HUES48 (cell line): ENCODE data around the gene SMIM1.
A peak's percentile ranks its signal among the peaks of the same experiment; 100 is the strongest.
"Not testable (repeated sequence)": the region's sequence is repeated elsewhere in the genome, so short reads cannot be mapped to it uniquely, and the experiment has no call there.

Experiments used
- H3K27ac ChIP-seq: one replicate; pipeline ENCODE4 v1.7.0; 2013; ENCODE audit warnings: low read depth, low read length, inconsistent platforms
- H3K27me3 ChIP-seq: 2 replicates; pipeline ENCODE4 v1.6.1; 2013; ENCODE audit warnings: mild to moderate bottlenecking, low read length; ENCODE audit not compliant: control insufficient read depth, insufficient read depth
- H3K36me3 ChIP-seq: 2 replicates; pipeline ENCODE4 v1.6.1; 2013; ENCODE audit warnings: low read length; ENCODE audit not compliant: control insufficient read depth, insufficient read depth
- H3K4me1 ChIP-seq: 2 replicates; pipeline ENCODE4 v1.6.1; 2013; ENCODE audit warnings: mild to moderate bottlenecking, low read length; ENCODE audit not compliant: control insufficient read depth, insufficient read depth
- H3K4me3 ChIP-seq: 2 replicates; pipeline ENCODE4 v1.5.1; 2013; ENCODE audit warnings: mild to moderate bottlenecking, low read depth, low read length
- H3K9ac ChIP-seq: 2 replicates; pipeline ENCODE4 v1.6.1; 2013; ENCODE audit warnings: mild to moderate bottlenecking, low read depth, low read length, moderate library complexity
- H3K9me3 ChIP-seq: 2 replicates; pipeline ENCODE4 v1.6.1; 2013; ENCODE audit warnings: low read length; ENCODE audit not compliant: control insufficient read depth, insufficient read depth

The SMIM1 gene

DNA sequence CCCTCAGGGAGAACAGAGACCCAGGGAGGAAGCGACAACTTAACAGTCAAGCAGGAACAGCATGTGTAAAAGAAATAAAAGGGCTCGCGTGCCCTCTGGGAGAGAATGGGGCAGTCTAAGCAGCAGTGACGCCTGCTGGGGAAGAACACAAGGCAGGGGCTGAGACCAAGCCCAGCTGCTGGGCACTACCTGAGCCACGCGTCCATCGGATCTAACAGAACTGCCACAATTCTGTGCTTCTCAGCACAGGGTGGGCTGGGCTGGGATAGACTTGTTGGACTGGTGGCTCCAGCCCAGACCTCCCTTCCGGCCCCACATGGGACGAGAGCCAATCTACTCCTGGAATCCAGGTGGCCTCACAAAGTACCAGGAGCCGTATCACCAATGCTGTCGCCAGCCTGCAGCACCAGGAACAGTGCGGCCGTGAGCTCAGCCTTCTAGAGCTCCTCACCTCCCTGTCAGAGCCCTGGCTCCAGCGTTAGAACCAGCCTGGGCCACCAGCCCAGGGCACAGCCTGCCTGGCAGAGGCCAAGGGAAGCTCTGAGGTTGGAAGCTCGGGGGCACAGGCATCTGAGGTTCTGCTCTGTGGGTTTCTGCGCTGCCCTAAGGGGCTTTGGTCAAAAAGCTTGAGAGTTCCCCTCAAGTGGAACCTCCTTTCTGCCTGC lies 16.3 kb downstream of the SMIM1 start:
- H3K27me3 ChIP-seq, result no peaks in the 10 kb centered on the region
- H3K9ac ChIP-seq, result no peak overlapping the region
- peaks cover 14% of the 10 kb centered on the region for H3K4me1 ChIP-seq
- H3K27ac ChIP-seq, result no peak overlapping the region
- H3K4me3 ChIP-seq, result no peak overlapping the region
- H3K36me3 ChIP-seq, result peaks cover 49% of the 10 kb centered on the region
- no peaks in the 10 kb centered on the region for H3K9me3 ChIP-seq

DNA sequence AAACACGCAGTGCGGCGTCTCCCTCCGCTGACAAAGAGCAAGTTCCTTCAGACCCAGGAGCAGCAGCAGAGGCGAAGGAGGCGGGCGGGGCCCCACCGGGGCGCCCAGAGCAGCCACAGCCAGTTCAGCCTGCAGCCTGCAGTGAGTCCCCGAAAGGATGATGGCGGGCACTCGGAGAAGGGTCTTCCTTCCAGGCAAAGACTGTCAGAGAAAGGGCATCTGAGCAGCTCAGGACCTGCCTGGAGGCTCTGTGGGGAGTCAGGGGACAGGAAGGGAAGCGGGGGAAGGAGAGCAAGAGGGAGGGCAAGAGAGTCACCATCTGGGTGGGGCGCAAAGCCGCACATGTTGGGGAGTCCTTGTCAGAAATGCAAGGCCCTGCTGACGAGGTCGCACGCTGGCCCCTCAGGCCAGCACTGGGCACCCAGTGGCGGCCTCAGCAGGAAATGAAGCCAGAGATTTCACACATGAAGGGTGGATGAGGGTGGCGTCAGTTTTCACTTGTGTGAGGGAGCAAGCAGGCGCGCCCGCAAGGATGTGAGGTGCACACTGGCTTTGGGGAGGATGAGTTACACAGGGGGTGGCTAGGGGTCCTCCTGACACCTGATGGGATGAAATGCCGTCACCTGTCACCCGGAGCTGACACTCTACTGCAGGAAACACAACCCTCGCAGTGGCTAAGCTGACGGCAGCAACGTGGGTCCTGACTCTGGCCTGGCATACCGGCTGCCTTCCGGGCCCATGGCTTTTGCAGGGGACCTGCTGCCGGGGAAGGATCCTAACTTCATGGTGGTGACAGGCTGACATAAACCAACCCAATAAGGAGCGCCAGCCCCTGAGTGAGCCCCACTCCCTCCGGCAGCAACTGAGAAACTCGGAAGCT lies 17.1 kb downstream of the SMIM1 start:
- Histone ChIP-seq H3K9ac (no peak overlapping the region), H3K4me3 (no peak overlapping the region), H3K27me3 (no peaks in the 10 kb centered on the region), H3K9me3 (no peaks in the 10 kb centered on the region), H3K36me3 (peaks cover 41% of the 10 kb centered on the region), H3K27ac (no peak overlapping the region), H3K4me1 (peaks cover 14% of the 10 kb centered on the region)

DNA sequence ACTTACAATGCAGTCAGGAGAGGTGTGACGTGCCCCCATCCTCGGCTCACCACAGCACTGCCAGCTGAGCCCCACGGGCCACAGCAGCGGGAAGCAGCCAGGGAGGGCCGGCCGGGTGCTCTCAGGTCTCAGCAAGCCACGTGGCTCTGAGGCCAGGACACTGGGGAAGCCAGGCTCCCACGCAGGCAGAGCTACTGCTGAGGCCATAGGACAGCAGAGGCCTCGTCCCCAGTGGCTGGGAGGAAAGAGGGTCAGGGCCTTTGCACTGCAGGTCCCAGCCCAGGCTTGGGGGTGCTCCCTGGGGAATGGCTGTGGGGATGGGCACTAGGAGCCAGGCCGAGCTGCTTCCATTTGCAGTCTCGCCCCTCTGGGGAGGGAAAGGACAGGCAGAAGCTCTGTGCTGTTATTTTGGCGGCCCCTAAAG lies 18.0 kb downstream of the SMIM1 start:
- Histone ChIP-seq H3K36me3 (peaks cover 34% of the 10 kb centered on the region), H3K9me3 (no peaks in the 10 kb centered on the region), H3K27me3 (no peaks in the 10 kb centered on the region), H3K4me1 (peaks cover 19% of the 10 kb centered on the region), H3K9ac (no peak overlapping the region), H3K4me3 (no peak overlapping the region), H3K27ac (no peak overlapping the region)

DNA sequence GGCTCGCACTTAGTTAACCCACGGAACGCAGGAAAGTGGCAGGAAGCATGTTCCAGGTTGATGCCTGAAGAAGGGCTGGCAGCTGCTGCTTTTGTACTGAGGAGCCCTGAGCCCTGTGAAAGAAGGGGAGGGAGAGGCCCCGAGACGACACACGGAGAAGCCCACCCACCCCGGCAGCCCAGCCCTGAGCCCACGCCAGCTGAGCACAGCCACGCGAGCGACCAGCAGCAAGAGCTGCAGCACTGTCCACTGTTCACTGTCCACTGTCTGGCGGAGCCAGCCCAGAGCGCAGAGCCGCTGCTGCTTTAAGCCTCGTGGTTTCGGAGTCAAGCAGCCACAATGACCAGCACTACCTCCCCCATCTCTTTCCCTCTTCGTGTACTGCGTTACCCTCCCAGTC lies 18.4 kb downstream of the SMIM1 start:
- H3K36me3 ChIP-seq, result peaks cover 29% of the 10 kb centered on the region
- H3K9me3 ChIP-seq, result no peaks in the 10 kb centered on the region
- H3K9ac ChIP-seq, result no peak overlapping the region
- peaks cover 19% of the 10 kb centered on the region for H3K4me1 ChIP-seq
- no peak overlapping the region for H3K27ac ChIP-seq
- no peak overlapping the region for H3K4me3 ChIP-seq
- H3K27me3 ChIP-seq, result no peaks in the 10 kb centered on the region

DNA sequence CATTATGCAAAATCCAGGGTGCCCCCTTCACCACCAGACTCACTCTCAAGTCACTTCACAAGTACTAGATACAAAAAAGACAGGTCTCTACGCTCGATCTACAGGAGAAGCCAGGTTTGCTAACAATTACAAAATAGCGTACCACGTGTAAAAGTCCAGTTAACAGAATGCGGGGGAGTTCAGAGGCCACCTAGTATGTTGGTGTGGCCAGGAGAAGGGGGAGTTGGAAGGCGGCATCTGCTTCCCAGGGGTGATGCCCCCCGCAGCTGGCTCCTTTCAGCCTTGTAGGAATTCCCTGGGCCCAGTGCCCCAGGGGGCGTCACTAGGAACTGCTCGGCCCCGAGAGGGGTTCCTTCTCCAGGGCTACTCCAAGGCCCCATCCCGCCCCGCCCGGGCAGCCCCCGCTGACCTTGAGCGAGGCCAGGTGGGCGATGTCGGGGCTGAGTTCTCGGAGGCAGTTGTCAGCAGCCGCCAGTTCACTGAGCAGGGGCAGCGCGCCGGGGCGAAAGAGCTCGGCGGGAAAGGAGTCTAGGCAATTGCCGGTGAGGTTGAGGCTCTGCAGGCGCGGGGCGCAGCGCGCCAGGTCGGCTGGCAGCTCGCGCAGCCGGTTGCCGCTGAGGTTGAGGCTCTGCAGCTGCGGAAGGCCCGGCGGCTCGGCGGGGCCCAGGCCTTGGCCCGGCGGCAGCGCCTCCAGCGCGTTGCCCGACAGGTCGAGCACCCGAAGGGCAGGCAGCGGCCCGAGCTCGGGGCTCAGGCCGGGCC lies 23.1 kb downstream of the SMIM1 start:
- H3K9me3 ChIP-seq, result no peaks in the 10 kb centered on the region
- peaks cover 8% of the 10 kb centered on the region; the same call in 1 of the 2 replicates for H3K36me3 ChIP-seq
- peaks cover 23% of the 10 kb centered on the region for H3K4me1 ChIP-seq
- peak overlapping the region; percentile 73 for H3K9ac ChIP-seq
- peak overlapping the region; percentile 84 for H3K4me3 ChIP-seq
- H3K27ac ChIP-seq, result peak overlapping the region; percentile 66
- no peaks in the 10 kb centered on the region for H3K27me3 ChIP-seq

DNA sequence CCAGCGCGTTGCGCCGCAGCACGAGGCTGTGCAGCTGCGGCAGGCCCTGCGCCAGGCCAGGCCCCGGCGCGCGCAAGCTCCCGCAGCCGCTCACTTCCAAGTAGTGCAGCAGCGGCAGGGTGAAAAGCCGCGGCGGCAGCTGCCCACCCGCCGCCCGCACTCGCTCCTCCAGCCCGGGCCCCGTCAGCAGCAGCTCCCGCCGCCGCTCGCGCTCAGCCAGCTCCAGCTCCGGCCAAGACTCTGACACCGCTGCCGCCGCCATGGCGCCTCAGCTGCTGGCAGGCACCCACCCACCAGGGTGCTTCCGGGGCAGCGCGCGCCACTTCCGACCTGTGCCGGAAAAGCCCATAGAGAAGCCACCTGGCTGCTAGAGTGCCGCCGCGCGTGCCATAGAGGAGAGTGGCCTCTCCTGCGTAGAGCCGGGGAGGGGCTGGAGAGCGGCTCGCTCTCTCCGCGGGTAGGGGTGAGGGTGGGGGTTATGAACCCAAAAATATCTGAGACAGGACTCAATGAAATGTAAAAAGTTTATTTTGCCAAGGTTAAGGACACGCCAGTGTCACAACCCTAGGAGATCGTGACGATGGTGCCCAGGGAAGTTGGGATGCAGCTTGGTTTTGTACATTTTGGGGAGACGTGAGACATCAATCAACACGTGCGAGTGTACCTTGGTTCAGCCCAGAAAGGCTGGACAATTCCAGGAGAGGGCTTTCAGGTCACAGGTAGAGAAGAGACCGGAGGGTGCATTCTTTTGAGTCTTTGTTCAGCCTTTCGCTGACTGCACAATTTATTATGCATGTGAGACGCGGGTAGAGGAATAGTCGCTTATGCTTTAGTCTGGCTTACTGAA lies 23.9 kb downstream of the SMIM1 start, which contains the start of gene LRRC47:
Gene LRRC47 (minus strand): TSS at position 284 of the 847 bp plus-strand sequence. CDS start 22 bp downstream, at position 262.
- peak within 1 kb of the TSS; percentile 84 for H3K4me3 ChIP-seq
- H3K9ac ChIP-seq, result peak within 1 kb of the TSS; percentile 73
- H3K27ac ChIP-seq, result peak within 1 kb of the TSS; percentile 66
- H3K4me1 ChIP-seq, result peaks cover 23% of the 10 kb centered on the region
- H3K27me3 ChIP-seq, result no peaks in the 10 kb centered on the region
- H3K9me3 ChIP-seq, result no peaks in the 10 kb centered on the region
- H3K36me3 ChIP-seq, result peaks cover 7% of the 10 kb centered on the region; the same call in 1 of the 2 replicates

DNA sequence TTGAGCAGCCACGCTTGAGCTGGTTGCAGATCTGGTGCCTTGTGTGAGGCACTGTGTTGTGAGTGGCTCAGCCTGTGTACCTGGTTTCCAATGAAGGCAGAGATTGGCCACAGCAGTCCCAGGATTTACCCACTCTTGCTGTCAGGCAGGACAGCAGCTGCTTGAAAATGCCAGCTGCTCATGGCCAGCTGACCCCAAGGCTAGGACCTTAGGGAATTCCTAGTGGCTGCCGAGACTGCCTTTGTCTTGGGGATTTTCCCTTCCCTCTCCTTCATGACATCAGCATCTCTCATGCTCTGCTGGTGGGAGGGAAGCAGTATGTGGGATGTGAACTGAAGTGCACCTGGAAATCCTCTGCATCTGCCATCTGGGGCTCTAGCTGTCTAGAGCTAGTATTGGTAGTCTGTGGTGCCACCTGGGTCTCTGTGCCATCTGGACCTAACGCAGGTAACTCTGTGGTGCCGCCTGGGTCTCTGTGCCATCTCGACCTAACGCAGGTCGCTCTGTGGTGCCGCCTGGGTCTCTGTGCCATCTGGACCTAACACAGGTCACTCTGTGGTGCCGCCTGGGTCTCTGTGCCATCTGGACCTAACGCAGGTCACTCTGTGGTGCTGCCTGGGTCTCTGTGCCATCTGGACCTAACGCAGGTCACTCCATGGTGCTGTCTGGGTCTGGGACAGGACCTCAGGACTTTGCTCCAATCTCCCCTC lies 27.6 kb downstream of the SMIM1 start:
- H3K27ac ChIP-seq, result no peak overlapping the region
- H3K9ac ChIP-seq, result no peak overlapping the region
- no peaks in the 10 kb centered on the region for H3K36me3 ChIP-seq

DNA sequence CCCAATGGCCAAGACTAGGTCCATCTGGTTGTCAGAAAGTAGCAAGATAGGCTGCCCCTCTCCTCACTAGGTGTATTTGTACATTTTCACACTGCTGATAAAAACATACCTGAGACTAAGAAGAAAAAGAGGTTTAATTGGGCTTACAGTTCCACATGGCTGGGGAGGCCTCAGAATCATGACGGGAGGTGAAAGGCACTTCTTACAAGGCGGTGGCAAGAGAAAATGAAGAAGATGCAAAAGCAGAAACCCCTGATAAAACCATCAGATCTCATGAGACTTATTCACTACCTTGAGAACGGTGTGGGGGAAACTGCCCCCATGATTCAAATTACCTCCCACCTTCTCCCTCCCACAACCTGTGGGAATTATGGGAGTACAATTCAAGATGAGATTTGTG lies 28.2 kb downstream of the SMIM1 start:
- not testable (repeated sequence) for H3K4me1 ChIP-seq, H3K4me3 ChIP-seq, H3K27ac ChIP-seq, H3K27me3 ChIP-seq, H3K36me3 ChIP-seq, H3K9ac ChIP-seq, H3K9me3 ChIP-seq

More for the DNA sequence above, 27.6 kb downstream of the SMIM1 start:
- Histone ChIP-seq H3K9me3 (peaks cover 3% of the 10 kb centered on the region), H3K4me3 (no peak overlapping the region), H3K4me1 (peaks cover 9% of the 10 kb centered on the region; the same call in 1 of the 2 replicates), H3K27me3 (no peaks in the 10 kb centered on the region)

DNA sequence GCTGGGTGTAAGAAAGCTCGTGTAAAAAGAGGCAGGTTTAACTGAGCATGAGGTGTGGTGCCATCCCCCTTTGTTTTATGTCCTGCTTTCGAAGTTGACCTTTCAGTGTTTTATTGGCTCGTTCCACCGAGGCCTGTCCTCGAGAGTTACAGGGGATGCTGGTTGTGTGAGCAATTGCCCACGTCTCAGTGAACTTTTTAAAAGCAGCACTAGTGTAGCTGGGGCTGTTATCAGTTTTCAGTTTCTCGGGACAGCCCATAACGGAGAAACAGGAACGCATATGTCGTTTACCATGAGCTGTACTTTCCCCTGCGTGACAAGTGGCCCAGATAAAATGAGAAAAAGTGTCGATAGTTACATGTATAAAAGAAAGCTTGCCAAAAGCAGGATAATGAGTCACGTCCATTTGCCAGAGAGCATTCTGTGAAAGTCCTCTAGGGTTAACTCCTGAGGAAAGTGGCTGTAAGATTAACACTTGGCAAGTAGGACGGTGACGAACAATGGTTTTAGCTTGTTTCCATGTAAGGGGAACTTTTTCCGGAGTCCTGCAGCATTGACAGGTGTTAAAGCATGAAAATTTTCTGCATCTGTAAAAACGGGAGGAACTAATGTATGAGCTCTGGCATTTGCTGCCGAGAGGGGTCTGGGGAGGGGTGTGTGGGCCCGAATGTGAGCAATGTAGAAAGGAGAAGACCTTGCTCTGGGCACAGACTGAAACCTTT lies 31.5 kb downstream of the SMIM1 start:
- Histone ChIP-seq H3K27me3 (no peaks in the 10 kb centered on the region), H3K9ac (no peak overlapping the region), H3K27ac (no peak overlapping the region), H3K4me1 (no peaks in the 10 kb centered on the region), H3K36me3 (no peaks in the 10 kb centered on the region), H3K4me3 (no peak overlapping the region), H3K9me3 (peaks cover 16% of the 10 kb centered on the region)
